HepG2 (cell line): ENCODE data around the gene COMMD4. TPM values are rescaled to one million over a fixed set of nuclear protein-coding genes. Genes with fewer than 3 reads are reported as not detected.

Experiments
- BCL6 ChIP-seq: IDR thresholded peaks from 2 replicates; pipeline ENCODE4 v1.6.1; 2016; ENCODE audit warnings: missing genetic modification reagents, missing compliant biosample characterization
- CC2D1A ChIP-seq: sonication (generic); formaldehyde crosslinking; IDR thresholded peaks from 2 replicates; pipeline ENCODE4 v1.8.1; 2023; ENCODE audit warnings: mild to moderate bottlenecking, missing genetic modification reagents
- CREB1 ChIP-seq, 2 experiments: fragments of 450-650 bp in 1 of 2; IDR thresholded peaks; 2 replicates each; pipeline ENCODE4 v1.6.1; 2016 to 2017; ENCODE audit warnings: control low read depth in 1 of 2, mild to moderate bottlenecking in 1 of 2, missing compliant biosample characterization in 1 of 2, missing genetic modification characterization in 1 of 2
- ERF ChIP-seq: IDR thresholded peaks from 2 replicates; pipeline ENCODE4 v1.6.1; 2018; ENCODE audit warnings: missing biosample characterization, missing genetic modification reagents
- FOXC1 ChIP-seq: sonication (generic); formaldehyde crosslinking; IDR thresholded peaks from 2 replicates; pipeline ENCODE4 v1.8.0; 2022; ENCODE audit warnings: mild to moderate bottlenecking, missing genetic modification reagents, borderline replicate concordance
- GZF1 ChIP-seq: sonication (generic); formaldehyde crosslinking; IDR thresholded peaks from 2 replicates; pipeline ENCODE4 v1.5.1; 2020; ENCODE audit warnings: mild to moderate bottlenecking, missing genetic modification reagents
- IKZF4 ChIP-seq: sonication (generic); formaldehyde crosslinking; IDR thresholded peaks from 2 replicates; pipeline ENCODE4 v1.5.1; 2020; ENCODE audit warnings: borderline replicate concordance, mild to moderate bottlenecking, low read depth, missing genetic modification reagents; ENCODE audit errors: not compliant biosample characterization
- ISL2 ChIP-seq: sonication (generic); formaldehyde crosslinking; IDR thresholded peaks from 2 replicates; pipeline ENCODE4 v1.5.0; 2020; ENCODE audit warnings: missing genetic modification reagents
- MIER3 ChIP-seq: IDR thresholded peaks from 2 replicates; pipeline ENCODE4 v1.6.1; 2016; ENCODE audit warnings: missing compliant biosample characterization, borderline replicate concordance
- MZF1 ChIP-seq: sonication (generic); formaldehyde crosslinking; IDR thresholded peaks from 2 replicates; pipeline ENCODE4 v1.8.1; 2023; ENCODE audit warnings: mild to moderate bottlenecking, missing genetic modification reagents, borderline replicate concordance
- NFE2 ChIP-seq: sonication (generic); formaldehyde crosslinking; IDR thresholded peaks from 2 replicates; pipeline ENCODE4 v1.4.0; 2020; ENCODE audit warnings: missing genetic modification reagents
- PCBP2 ChIP-seq: fragments of 200-400 bp; formaldehyde crosslinking; optimal IDR thresholded peaks from 2 replicates; pipeline ENCODE3; 2018; ENCODE audit warnings: low read length, low read depth; ENCODE audit not compliant: poor library complexity, severe bottlenecking
- SP140L ChIP-seq: sonication (generic); formaldehyde crosslinking; IDR thresholded peaks from 2 replicates; pipeline ENCODE4 v1.4.0; 2020; ENCODE audit warnings: missing genetic modification reagents, borderline replicate concordance
- SPEN ChIP-seq: sonication (generic); formaldehyde crosslinking; IDR thresholded peaks from 2 replicates; pipeline ENCODE4 v1.5.1; 2020; ENCODE audit warnings: low read depth, mild to moderate bottlenecking, missing genetic modification reagents
- SSRP1 ChIP-seq: IDR thresholded peaks from 2 replicates; pipeline ENCODE4 v1.6.1; 2016; ENCODE audit warnings: control low read depth
- TBL1XR1 ChIP-seq: fragments of 150-350 bp; IDR thresholded peaks from 2 replicates; pipeline ENCODE4 v1.6.1; 2014; ENCODE audit warnings: borderline replicate concordance, low read length; ENCODE audit not compliant: partially characterized antibody
- TRIM24 ChIP-seq: sonication (generic); formaldehyde crosslinking; IDR thresholded peaks from 2 replicates; pipeline ENCODE4 v1.8.0; 2022; ENCODE audit warnings: mild to moderate bottlenecking, missing genetic modification reagents
- XRCC5 ChIP-seq: fragments of 200-400 bp; formaldehyde crosslinking; optimal IDR thresholded peaks from 2 replicates; pipeline ENCODE3; 2017; ENCODE audit warnings: mild to moderate bottlenecking, low read length
- ZBTB37 ChIP-seq: sonication (generic); formaldehyde crosslinking; IDR thresholded peaks from 2 replicates; pipeline ENCODE4 v1.4.0; 2020; ENCODE audit warnings: mild to moderate bottlenecking, missing genetic modification reagents
- ZFP62 ChIP-seq: sonication (generic); formaldehyde crosslinking; IDR thresholded peaks from 2 replicates; pipeline ENCODE4 v1.4.0; 2020; ENCODE audit warnings: missing genetic modification reagents
- ZKSCAN1 ChIP-seq: fragments of 150-350 bp; IDR thresholded peaks from 2 replicates; pipeline ENCODE4 v1.6.1; 2014; ENCODE audit warnings: low read length
- ZKSCAN8 ChIP-seq: IDR thresholded peaks from 2 replicates; pipeline ENCODE4 v1.6.1; 2016; ENCODE audit warnings: borderline replicate concordance, missing genetic modification reagents, missing compliant biosample characterization
- ZNF556 ChIP-seq: sonication (generic); formaldehyde crosslinking; IDR thresholded peaks from 2 replicates; pipeline ENCODE4 v1.4.0; 2020; ENCODE audit warnings: mild to moderate bottlenecking, missing genetic modification reagents, borderline replicate concordance
- ZSCAN12 ChIP-seq: sonication (generic); formaldehyde crosslinking; IDR thresholded peaks from 2 replicates; pipeline ENCODE4 v1.9.0; 2021; ENCODE audit warnings: mild to moderate bottlenecking, missing genetic modification reagents
- polyA plus RNA-seq, 8 experiments: library from polyadenylated mRNA; depleted of rRNA in 3 of 8; stranded (reverse) in 7 of 8; unstranded in 1 of 8; fragments of >200 nt; fragmentation: Illumina TruSeq in 4 of 8; extraction: Trizol in 4 of 8; gene quantifications; 2 replicates each; pipeline versions ENCODE4 v1.2.1 to v1.2.3, GENCODE V29; 2011 to 2016; ENCODE audit warnings: low read depth in 4 of 8, missing spikeins in 1 of 8, mixed read lengths in 1 of 8; ENCODE audit not compliant: insufficient read depth in 1 of 8
- total RNA-seq, 5 experiments: library from RNA; depleted of rRNA; stranded (reverse); fragments of >200 nt; fragmentation: Illumina TruSeq; extraction: Trizol; gene quantifications; 2 replicates each; pipeline ENCODE4 v1.2.3, GENCODE V29; 2016; ENCODE audit warnings: low read depth in 1 of 5
- TF ChIP-seq, protein P1 (sequence below): sonication (generic); formaldehyde crosslinking; IDR thresholded peaks from 2 replicates; pipeline ENCODE4 v1.4.0; 2020; ENCODE audit warnings: missing genetic modification reagents
- TF ChIP-seq, protein P2 (sequence below): sonication (generic); formaldehyde crosslinking; conservative IDR thresholded peaks from 2 replicates; pipeline ENCODE4 v1.5.0; 2020; ENCODE audit warnings: missing genetic modification reagents

The COMMD4 gene
- total and polyA plus RNA-seq, 2 of the 13 experiments (the other 11 are each of a cell fraction or from before 2014, with no cell fraction given): 45.8 to 89.9 TPM

DNA sequence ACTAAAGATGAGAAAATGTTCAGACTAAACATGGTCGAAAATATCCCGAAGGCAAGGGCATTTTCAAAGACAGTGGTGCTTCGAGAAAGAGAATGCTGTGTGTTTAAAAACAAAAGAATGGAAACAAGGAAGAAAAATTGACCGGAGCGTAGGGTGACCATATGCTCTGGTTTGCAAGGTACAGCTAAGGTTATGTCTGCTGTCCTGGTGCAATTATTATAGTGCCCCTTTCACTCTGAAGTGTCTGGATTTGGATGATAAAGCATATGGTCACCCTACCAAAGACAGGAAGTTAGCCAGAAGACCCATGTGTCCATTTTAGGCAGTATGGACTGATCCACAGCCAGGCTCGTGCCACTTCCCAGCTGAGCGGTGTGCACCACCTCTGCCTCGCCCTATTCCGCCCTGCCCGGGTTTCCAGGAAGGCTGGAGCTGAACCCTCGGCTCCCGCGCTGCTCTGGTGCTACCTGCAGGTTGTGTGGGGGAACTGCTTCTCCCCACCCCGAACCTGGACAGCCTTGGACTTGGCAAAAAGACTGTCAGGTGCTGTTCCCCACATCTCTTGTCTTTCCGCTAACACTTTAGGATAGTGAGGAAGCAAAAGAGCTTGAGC, 28.0 kb upstream of the COMMD4 start (continued):
- TF ChIP-seq ZKSCAN8 (CRISPR knock-in tag): no peak
- no peak for TF ChIP-seq IKZF4
- no peak for TF ChIP-seq SP140L (CRISPR knock-in tag)
- TF ChIP-seq CREB1 (IDR thresholded peaks at IDR 0.05): no peak
- TF ChIP-seq CREB1 (CRISPR knock-in tag; IDR thresholded peaks at IDR 0.05): no peak
- TF ChIP-seq CC2D1A: no peak
- no peak for TF ChIP-seq ZKSCAN1
- TF ChIP-seq PCBP2: no peak
- TF ChIP-seq BCL6 (CRISPR knock-in tag): peak; percentile 72
- peak; percentile 31; the same call in 1 of the 2 replicates for TF ChIP-seq ISL2 (CRISPR knock-in tag)
- TF ChIP-seq, protein P1, sequence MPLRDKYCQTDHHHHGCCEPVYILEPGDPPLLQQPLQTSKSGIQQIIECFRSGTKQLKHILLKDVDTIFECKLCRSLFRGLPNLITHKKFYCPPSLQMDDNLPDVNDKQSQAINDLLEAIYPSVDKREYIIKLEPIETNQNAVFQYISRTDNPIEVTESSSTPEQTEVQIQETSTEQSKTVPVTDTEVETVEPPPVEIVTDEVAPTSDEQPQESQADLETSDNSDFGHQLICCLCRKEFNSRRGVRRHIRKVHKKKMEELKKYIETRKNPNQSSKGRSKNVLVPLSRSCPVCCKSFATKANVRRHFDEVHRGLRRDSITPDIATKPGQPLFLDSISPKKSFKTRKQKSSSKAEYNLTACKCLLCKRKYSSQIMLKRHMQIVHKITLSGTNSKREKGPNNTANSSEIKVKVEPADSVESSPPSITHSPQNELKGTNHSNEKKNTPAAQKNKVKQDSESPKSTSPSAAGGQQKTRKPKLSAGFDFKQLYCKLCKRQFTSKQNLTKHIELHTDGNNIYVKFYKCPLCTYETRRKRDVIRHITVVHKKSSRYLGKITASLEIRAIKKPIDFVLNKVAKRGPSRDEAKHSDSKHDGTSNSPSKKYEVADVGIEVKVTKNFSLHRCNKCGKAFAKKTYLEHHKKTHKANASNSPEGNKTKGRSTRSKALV (CRISPR knock-in tag): peak; percentile 27; the same call in 1 of the 2 replicates
- TF ChIP-seq ZNF556 (CRISPR knock-in tag): 0 out of 2 replicates have a peak, but pooled peaks have one; percentile 27
- no peak for TF ChIP-seq SSRP1 (CRISPR knock-in tag)
- TF ChIP-seq FOXC1: no peak
- no peak for TF ChIP-seq MIER3
- TF ChIP-seq, protein P2, sequence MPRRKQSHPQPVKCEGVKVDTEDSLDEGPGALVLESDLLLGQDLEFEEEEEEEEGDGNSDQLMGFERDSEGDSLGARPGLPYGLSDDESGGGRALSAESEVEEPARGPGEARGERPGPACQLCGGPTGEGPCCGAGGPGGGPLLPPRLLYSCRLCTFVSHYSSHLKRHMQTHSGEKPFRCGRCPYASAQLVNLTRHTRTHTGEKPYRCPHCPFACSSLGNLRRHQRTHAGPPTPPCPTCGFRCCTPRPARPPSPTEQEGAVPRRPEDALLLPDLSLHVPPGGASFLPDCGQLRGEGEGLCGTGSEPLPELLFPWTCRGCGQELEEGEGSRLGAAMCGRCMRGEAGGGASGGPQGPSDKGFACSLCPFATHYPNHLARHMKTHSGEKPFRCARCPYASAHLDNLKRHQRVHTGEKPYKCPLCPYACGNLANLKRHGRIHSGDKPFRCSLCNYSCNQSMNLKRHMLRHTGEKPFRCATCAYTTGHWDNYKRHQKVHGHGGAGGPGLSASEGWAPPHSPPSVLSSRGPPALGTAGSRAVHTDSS (CRISPR knock-in tag): no peak
- peak; percentile 59 for TF ChIP-seq XRCC5
- TF ChIP-seq ZFP62 (CRISPR knock-in tag): no peak
- TF ChIP-seq ZBTB37 (CRISPR knock-in tag): no peak
- no peak for TF ChIP-seq GZF1 (CRISPR knock-in tag)
- TF ChIP-seq TBL1XR1: no peak
- no peak for TF ChIP-seq TRIM24 (CRISPR knock-in tag)
- no peak for TF ChIP-seq MZF1
- no peak for TF ChIP-seq NFE2 (CRISPR knock-in tag)
- peak; percentile 41; the same call in 1 of the 2 replicates for TF ChIP-seq SPEN (CRISPR knock-in tag)
- no peak for TF ChIP-seq ERF (CRISPR knock-in tag)
- TF ChIP-seq ZSCAN12 (CRISPR knock-in tag): no peak
